HepG2 (cell line): ENCODE data around the gene DQX1. TPM values are rescaled to one million over a fixed set of nuclear protein-coding genes. Genes with fewer than 3 reads are reported as not detected.

ENCODE experiments used
- AHR ChIP-seq: IDR thresholded peaks from 2 replicates; pipeline ENCODE4 v1.6.1; 2018; ENCODE audit warnings: missing genetic modification reagents, missing compliant biosample characterization
- CCAR2 ChIP-seq: fragments of 200-400 bp; formaldehyde crosslinking; optimal IDR thresholded peaks from 2 replicates; pipeline ENCODE3; 2018; ENCODE audit warnings: low read depth, mild to moderate bottlenecking, low read length, moderate library complexity
- HES4 ChIP-seq: sonication (generic); formaldehyde crosslinking; IDR thresholded peaks from 2 replicates; pipeline ENCODE4 v1.9.0; 2021; ENCODE audit warnings: mild to moderate bottlenecking, missing genetic modification reagents, borderline replicate concordance
- ISX ChIP-seq: sonication (generic); formaldehyde crosslinking; conservative IDR thresholded peaks from 2 replicates; pipeline ENCODE4 v1.5.0; 2020; ENCODE audit warnings: missing genetic modification reagents
- KDM3A ChIP-seq: IDR thresholded peaks from 2 replicates; pipeline ENCODE4 v1.6.1; 2018; ENCODE audit warnings: low read depth, missing compliant biosample characterization
- POGZ ChIP-seq: sonication (generic); formaldehyde crosslinking; IDR thresholded peaks from 2 replicates; pipeline ENCODE4 v1.4.0; 2020; ENCODE audit warnings: mild to moderate bottlenecking, missing genetic modification reagents
- SATB2 ChIP-seq: sonication (generic); formaldehyde crosslinking; IDR thresholded peaks from 2 replicates; pipeline ENCODE4 v1.5.0; 2020; ENCODE audit warnings: missing genetic modification reagents
- SNRNP70 ChIP-seq: fragments of 200-400 bp; formaldehyde crosslinking; IDR thresholded peaks from 2 replicates; pipeline ENCODE4 v1.6.1; 2017; ENCODE audit warnings: mild to moderate bottlenecking, low read depth, low read length, moderate library complexity
- TBP ChIP-seq: sonication (generic); formaldehyde crosslinking; IDR thresholded peaks from 2 replicates; pipeline ENCODE4 v1.5.0; 2020; ENCODE audit warnings: missing genetic modification reagents
- TSC22D2 ChIP-seq: sonication (generic); formaldehyde crosslinking; IDR thresholded peaks from 2 replicates; pipeline ENCODE4 v1.5.1; 2020; ENCODE audit warnings: missing genetic modification reagents, mild to moderate bottlenecking, borderline replicate concordance
- ZBTB7A ChIP-seq: sonication (generic); formaldehyde crosslinking; IDR thresholded peaks from 2 replicates; pipeline ENCODE4 v1.8.0; 2022; ENCODE audit warnings: mild to moderate bottlenecking, missing genetic modification reagents
- ZNF263 ChIP-seq: sonication (generic); formaldehyde crosslinking; IDR thresholded peaks from 2 replicates; pipeline ENCODE4 v1.4.0; 2020; ENCODE audit warnings: missing genetic modification reagents
- ZNF788 ChIP-seq: sonication (generic); formaldehyde crosslinking; IDR thresholded peaks from 2 replicates; pipeline ENCODE4 v1.5.0; 2020; ENCODE audit warnings: mild to moderate bottlenecking, missing genetic modification reagents, borderline replicate concordance
- polyA plus RNA-seq, 8 experiments: library from polyadenylated mRNA; depleted of rRNA in 3 of 8; stranded (reverse) in 7 of 8; unstranded in 1 of 8; fragments of >200 nt; fragmentation: Illumina TruSeq in 4 of 8; extraction: Trizol in 4 of 8; gene quantifications; 2 replicates each; pipeline versions ENCODE4 v1.2.1 to v1.2.3, GENCODE V29; 2011 to 2016; ENCODE audit warnings: low read depth in 4 of 8, missing spikeins in 1 of 8, mixed read lengths in 1 of 8; ENCODE audit not compliant: insufficient read depth in 1 of 8
- total RNA-seq, 5 experiments: library from RNA; depleted of rRNA; stranded (reverse); fragments of >200 nt; fragmentation: Illumina TruSeq; extraction: Trizol; gene quantifications; 2 replicates each; pipeline ENCODE4 v1.2.3, GENCODE V29; 2016; ENCODE audit warnings: low read depth in 1 of 5
- TF ChIP-seq, protein P1 (sequence below): sonication (generic); formaldehyde crosslinking; IDR thresholded peaks from 2 replicates; pipeline ENCODE4 v1.4.0; 2020; ENCODE audit warnings: missing genetic modification reagents, mild to moderate bottlenecking, borderline replicate concordance
- TF ChIP-seq, protein P2 (sequence below), 2 experiments: IDR thresholded peaks; 2 replicates each; pipeline ENCODE4 v1.6.1; 2011 to 2012; ENCODE audit warnings: low read length in 2 of 2, borderline replicate concordance in 1 of 2, low read depth in 1 of 2, mild to moderate bottlenecking in 1 of 2, moderate library complexity in 1 of 2
- TF ChIP-seq, protein P3 (sequence below): sonication (generic); formaldehyde crosslinking; IDR thresholded peaks from 2 replicates; pipeline ENCODE4 v1.4.0; 2020; ENCODE audit warnings: mild to moderate bottlenecking, missing genetic modification reagents
- TF ChIP-seq, protein P4 (sequence below): sonication (generic); formaldehyde crosslinking; IDR thresholded peaks from 2 replicates; pipeline ENCODE4 v1.5.0; 2020; ENCODE audit warnings: missing genetic modification reagents
- TF ChIP-seq, protein P5 (sequence below): sonication (generic); formaldehyde crosslinking; IDR thresholded peaks from 2 replicates; pipeline ENCODE4 v1.4.0; 2020; ENCODE audit warnings: missing genetic modification reagents

DQX1 gene
- total and polyA plus RNA-seq, 2 of the 13 experiments (the other 11 are each of a cell fraction or from before 2014, with no cell fraction given): 27.6 to 89.8 TPM

DNA sequence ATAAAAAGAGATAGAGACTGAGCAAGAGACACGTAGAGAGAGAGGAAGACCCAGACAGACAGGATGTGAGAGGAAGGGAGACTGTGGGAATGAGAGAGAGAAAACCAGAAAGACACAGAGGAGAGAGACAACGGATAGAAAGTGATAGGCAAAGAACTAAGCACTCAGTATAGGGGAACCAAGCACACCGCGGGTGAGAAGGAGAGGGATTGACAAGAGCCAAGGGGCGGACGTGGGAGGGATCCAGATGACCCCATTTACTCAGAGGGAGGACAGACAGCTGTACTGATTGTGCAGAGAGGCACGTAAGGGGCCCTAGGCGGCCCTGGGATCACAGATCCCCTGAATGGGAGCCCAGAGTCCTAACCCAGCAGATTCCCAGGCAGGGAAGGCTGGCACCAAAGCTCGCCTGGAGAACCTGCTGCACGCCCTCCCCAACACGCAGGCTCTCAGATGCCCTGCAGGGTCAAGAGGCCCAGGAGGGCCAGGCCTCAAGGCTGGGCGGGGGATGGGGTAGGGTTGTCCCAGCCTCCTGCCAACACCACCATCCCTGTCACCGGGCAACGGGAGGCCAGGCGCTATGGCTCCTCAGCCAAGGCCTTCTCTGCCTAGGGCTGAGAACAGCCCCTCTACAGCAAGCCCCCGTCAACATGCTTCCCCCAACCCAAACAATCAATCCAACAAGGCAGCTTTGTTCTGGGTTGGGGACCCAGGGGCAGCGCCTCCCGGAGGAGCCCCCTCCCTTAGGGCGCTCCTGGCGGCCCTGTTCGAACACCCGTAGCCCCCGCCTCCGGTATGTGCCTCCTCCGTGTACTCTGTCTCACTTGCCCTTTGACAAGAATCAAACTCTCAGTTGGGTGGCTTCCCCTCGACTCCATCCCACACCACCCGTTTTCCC, 27.1 kb upstream of the DQX1 start (continued):
- TF ChIP-seq KDM3A (CRISPR knock-in tag) (no peak), HES4 (CRISPR knock-in tag) (no peak), SATB2 (CRISPR knock-in tag) (no peak), CCAR2 (no peak), POGZ (CRISPR knock-in tag) (0 out of 2 replicates have a peak, but pooled peaks have one; percentile 13), ZNF788 (CRISPR knock-in tag) (no peak), ZNF263 (CRISPR knock-in tag) (peak; percentile 73), ZBTB7A (CRISPR knock-in tag) (no peak; the same call in 1 of the 2 replicates), AHR (CRISPR knock-in tag) (no peak), SNRNP70 (no peak), TBP (CRISPR knock-in tag) (no peak), TSC22D2 (CRISPR knock-in tag) (no peak), ISX (CRISPR knock-in tag) (no peak)
- TF ChIP-seq, protein P1, sequence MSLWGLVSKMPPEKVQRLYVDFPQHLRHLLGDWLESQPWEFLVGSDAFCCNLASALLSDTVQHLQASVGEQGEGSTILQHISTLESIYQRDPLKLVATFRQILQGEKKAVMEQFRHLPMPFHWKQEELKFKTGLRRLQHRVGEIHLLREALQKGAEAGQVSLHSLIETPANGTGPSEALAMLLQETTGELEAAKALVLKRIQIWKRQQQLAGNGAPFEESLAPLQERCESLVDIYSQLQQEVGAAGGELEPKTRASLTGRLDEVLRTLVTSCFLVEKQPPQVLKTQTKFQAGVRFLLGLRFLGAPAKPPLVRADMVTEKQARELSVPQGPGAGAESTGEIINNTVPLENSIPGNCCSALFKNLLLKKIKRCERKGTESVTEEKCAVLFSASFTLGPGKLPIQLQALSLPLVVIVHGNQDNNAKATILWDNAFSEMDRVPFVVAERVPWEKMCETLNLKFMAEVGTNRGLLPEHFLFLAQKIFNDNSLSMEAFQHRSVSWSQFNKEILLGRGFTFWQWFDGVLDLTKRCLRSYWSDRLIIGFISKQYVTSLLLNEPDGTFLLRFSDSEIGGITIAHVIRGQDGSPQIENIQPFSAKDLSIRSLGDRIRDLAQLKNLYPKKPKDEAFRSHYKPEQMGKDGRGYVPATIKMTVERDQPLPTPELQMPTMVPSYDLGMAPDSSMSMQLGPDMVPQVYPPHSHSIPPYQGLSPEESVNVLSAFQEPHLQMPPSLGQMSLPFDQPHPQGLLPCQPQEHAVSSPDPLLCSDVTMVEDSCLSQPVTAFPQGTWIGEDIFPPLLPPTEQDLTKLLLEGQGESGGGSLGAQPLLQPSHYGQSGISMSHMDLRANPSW (CRISPR knock-in tag): no peak
- TF ChIP-seq, protein P2, sequence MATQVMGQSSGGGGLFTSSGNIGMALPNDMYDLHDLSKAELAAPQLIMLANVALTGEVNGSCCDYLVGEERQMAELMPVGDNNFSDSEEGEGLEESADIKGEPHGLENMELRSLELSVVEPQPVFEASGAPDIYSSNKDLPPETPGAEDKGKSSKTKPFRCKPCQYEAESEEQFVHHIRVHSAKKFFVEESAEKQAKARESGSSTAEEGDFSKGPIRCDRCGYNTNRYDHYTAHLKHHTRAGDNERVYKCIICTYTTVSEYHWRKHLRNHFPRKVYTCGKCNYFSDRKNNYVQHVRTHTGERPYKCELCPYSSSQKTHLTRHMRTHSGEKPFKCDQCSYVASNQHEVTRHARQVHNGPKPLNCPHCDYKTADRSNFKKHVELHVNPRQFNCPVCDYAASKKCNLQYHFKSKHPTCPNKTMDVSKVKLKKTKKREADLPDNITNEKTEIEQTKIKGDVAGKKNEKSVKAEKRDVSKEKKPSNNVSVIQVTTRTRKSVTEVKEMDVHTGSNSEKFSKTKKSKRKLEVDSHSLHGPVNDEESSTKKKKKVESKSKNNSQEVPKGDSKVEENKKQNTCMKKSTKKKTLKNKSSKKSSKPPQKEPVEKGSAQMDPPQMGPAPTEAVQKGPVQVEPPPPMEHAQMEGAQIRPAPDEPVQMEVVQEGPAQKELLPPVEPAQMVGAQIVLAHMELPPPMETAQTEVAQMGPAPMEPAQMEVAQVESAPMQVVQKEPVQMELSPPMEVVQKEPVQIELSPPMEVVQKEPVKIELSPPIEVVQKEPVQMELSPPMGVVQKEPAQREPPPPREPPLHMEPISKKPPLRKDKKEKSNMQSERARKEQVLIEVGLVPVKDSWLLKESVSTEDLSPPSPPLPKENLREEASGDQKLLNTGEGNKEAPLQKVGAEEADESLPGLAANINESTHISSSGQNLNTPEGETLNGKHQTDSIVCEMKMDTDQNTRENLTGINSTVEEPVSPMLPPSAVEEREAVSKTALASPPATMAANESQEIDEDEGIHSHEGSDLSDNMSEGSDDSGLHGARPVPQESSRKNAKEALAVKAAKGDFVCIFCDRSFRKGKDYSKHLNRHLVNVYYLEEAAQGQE (IDR thresholded peaks at IDR 0.05; ENCODE audit: borderline replicate concordance in 1 of 2, low read depth in 1 of 2, low read length in 2 of 2): no peak
- TF ChIP-seq, protein P3, sequence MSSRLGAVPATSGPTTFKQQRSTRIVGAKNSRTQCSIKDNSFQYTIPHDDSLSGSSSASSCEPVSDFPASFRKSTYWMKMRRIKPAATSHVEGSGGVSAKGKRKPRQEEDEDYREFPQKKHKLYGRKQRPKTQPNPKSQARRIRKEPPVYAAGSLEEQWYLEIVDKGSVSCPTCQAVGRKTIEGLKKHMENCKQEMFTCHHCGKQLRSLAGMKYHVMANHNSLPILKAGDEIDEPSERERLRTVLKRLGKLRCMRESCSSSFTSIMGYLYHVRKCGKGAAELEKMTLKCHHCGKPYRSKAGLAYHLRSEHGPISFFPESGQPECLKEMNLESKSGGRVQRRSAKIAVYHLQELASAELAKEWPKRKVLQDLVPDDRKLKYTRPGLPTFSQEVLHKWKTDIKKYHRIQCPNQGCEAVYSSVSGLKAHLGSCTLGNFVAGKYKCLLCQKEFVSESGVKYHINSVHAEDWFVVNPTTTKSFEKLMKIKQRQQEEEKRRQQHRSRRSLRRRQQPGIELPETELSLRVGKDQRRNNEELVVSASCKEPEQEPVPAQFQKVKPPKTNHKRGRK (CRISPR knock-in tag): no peak
- TF ChIP-seq, protein P4, sequence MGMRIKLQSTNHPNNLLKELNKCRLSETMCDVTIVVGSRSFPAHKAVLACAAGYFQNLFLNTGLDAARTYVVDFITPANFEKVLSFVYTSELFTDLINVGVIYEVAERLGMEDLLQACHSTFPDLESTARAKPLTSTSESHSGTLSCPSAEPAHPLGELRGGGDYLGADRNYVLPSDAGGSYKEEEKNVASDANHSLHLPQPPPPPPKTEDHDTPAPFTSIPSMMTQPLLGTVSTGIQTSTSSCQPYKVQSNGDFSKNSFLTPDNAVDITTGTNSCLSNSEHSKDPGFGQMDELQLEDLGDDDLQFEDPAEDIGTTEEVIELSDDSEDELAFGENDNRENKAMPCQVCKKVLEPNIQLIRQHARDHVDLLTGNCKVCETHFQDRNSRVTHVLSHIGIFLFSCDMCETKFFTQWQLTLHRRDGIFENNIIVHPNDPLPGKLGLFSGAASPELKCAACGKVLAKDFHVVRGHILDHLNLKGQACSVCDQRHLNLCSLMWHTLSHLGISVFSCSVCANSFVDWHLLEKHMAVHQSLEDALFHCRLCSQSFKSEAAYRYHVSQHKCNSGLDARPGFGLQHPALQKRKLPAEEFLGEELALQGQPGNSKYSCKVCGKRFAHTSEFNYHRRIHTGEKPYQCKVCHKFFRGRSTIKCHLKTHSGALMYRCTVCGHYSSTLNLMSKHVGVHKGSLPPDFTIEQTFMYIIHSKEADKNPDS (CRISPR knock-in tag): no peak
- TF ChIP-seq, protein P5, sequence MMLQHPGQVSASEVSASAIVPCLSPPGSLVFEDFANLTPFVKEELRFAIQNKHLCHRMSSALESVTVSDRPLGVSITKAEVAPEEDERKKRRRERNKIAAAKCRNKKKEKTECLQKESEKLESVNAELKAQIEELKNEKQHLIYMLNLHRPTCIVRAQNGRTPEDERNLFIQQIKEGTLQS (CRISPR knock-in tag): no peak
